Keratinocyte (primary cell): ENCODE data around the gene FEM1B. TPM values are rescaled to one million over a fixed set of nuclear protein-coding genes. Genes with fewer than 3 reads are reported as not detected.

Source experiments
- DNase-seq: peaks from one replicate; pipeline ENCODE4 v3.0.0-alpha.2; 2011; ENCODE audit warnings: low read depth, missing footprints, low spot score
- FAIRE-seq: peaks from 2 replicates; lab custom pipeline; 2011; peaks lifted over from hg19 to GRCh38; lab: Jason Lieb, UNC
- H2AFZ ChIP-seq: 2 replicates; pipeline ENCODE4 v1.6.0; 2012; ENCODE audit warnings: low read length, control low read depth, inconsistent platforms; ENCODE audit not compliant: control insufficient read depth
- H3K27ac ChIP-seq: 2 replicates; pipeline ENCODE4 v1.5.1; 2011; ENCODE audit warnings: low read length; ENCODE audit not compliant: control insufficient read depth, insufficient read depth
- H3K27me3 ChIP-seq: 3 replicates; pipeline ENCODE4 v1.6.0; 2011; ENCODE audit warnings: low read length; ENCODE audit not compliant: control insufficient read depth, insufficient read depth; ENCODE audit errors: extremely low read depth
- H3K36me3 ChIP-seq, 2 experiments: 2 replicates in 1 of 2; 3 replicates in 1 of 2; pipeline ENCODE4 v1.5.1; 2011; ENCODE audit warnings: low read length in 2 of 2, mild to moderate bottlenecking in 1 of 2; ENCODE audit not compliant: control insufficient read depth in 2 of 2, insufficient read depth in 2 of 2; ENCODE audit errors: extremely low read depth in 1 of 2
- H3K4me1 ChIP-seq: 3 replicates; pipeline ENCODE4 v1.5.1; 2011; ENCODE audit warnings: low read length; ENCODE audit not compliant: control insufficient read depth, insufficient read depth; ENCODE audit errors: extremely low read depth
- H3K4me2 ChIP-seq: 3 replicates; pipeline ENCODE4 v1.6.0; 2011; ENCODE audit warnings: low read depth, low read length; ENCODE audit not compliant: control insufficient read depth, insufficient read depth; ENCODE audit errors: extremely low read depth
- H3K4me3 ChIP-seq, 3 experiments: fragments of 200-600 bp in 1 of 3; sonication (generic) in 1 of 3; 2 replicates in 2 of 3; 3 replicates in 1 of 3; pipeline ENCODE4 v1.5.1; 2011 to 2016; ENCODE audit warnings: low read length in 3 of 3, mild to moderate bottlenecking in 3 of 3, control low read depth in 2 of 3, inconsistent platforms in 1 of 3, low read depth in 1 of 3, mixed read lengths in 1 of 3, mixed run types in 1 of 3, moderate library complexity in 1 of 3; ENCODE audit not compliant: control insufficient read depth in 2 of 3, insufficient read depth in 2 of 3; ENCODE audit errors: extremely low read depth in 1 of 3
- H3K79me2 ChIP-seq: 2 replicates; pipeline ENCODE4 v1.6.0; 2012; ENCODE audit warnings: low read length; ENCODE audit not compliant: control insufficient read depth, insufficient read depth
- H3K9ac ChIP-seq: 3 replicates; pipeline ENCODE4 v1.6.0; 2011; ENCODE audit warnings: low read length; ENCODE audit not compliant: control insufficient read depth, insufficient read depth; ENCODE audit errors: extremely low read depth
- H3K9me1 ChIP-seq: 3 replicates; pipeline ENCODE4 v1.6.0; 2011; ENCODE audit warnings: low read length; ENCODE audit not compliant: control insufficient read depth, insufficient read depth; ENCODE audit errors: extremely low read depth
- H3K9me3 ChIP-seq: 2 replicates; pipeline ENCODE4 v1.5.1; 2012; ENCODE audit warnings: low read depth, low read length; ENCODE audit not compliant: control insufficient read depth
- H4K20me1 ChIP-seq: 3 replicates; pipeline ENCODE4 v1.6.0; 2011; ENCODE audit warnings: low read length; ENCODE audit not compliant: control insufficient read depth, insufficient read depth; ENCODE audit errors: extremely low read depth
- CTCF ChIP-seq, 3 experiments: IDR thresholded peaks in 1 of 3; conservative IDR thresholded peaks in 1 of 3; optimal IDR thresholded peaks in 1 of 3; 2 replicates in 2 of 3; 3 replicates in 1 of 3; pipeline versions ENCODE3 to v1.5.1; 2011; ENCODE audit warnings: low read length in 3 of 3, mild to moderate bottlenecking in 3 of 3, moderate library complexity in 2 of 3, control low read depth in 1 of 3, inconsistent platforms in 1 of 3; ENCODE audit not compliant: insufficient read depth in 2 of 3; ENCODE audit errors: extremely low read depth in 1 of 3
- EZH2 ChIP-seq: IDR thresholded peaks from one replicate; pipeline ENCODE4 v1.6.1; 2012; ENCODE audit warnings: inconsistent platforms, mild to moderate bottlenecking, low read length, moderate library complexity
- dilution Hi-C: fragments of 300-500 bp; cut with MboI; formaldehyde crosslinking; loops from one replicate; pipeline ENCODE4 v1.7.0; 2020; ENCODE audit warnings: low sequenced_read_pairs; ENCODE audit not compliant: extremely low pct_ligation_motif_present
- polyA plus RNA-seq, 5 experiments: library from polyadenylated mRNA; depleted of rRNA in 3 of 5; stranded (reverse) in 3 of 5; stranded (forward) in 1 of 5; unstranded in 1 of 5; fragments of >200 nt; gene quantifications; 1 replicate in 1 of 5; 2 replicates in 3 of 5; 3 replicates in 1 of 5; pipeline versions ENCODE4 v1.2.1 to v1.2.3, GENCODE V29; 2011 to 2012; ENCODE audit warnings: missing spikeins in 2 of 5, low read depth in 1 of 5, low replicate concordance in 1 of 5

Gene FEM1B
- polyA plus RNA-seq, 1 donor (not counting 4 experiments of a cell fraction or from before 2014, with no cell fraction given): 92.6 TPM

- H3K9me3 ChIP-seq: no peaks in the 10 kb centered on the region
- H3K36me3 ChIP-seq: no peaks in the 10 kb centered on the region
- no peak overlapping the region for H3K9ac ChIP-seq
- no peak overlapping the region for H2AFZ ChIP-seq
- no peaks in the 10 kb centered on the region for H4K20me1 ChIP-seq
- no peak overlapping the region for H3K27ac ChIP-seq
- no peaks in the 10 kb centered on the region for H3K4me1 ChIP-seq
- no peak overlapping the region for H3K4me3 ChIP-seq
- DNase-seq (no peak), FAIRE-seq (no peak)
- no peaks in the 10 kb centered on the region for H3K9me1 ChIP-seq
- H3K4me2 ChIP-seq: no peak overlapping the region
- peaks cover 18% of the 10 kb centered on the region for H3K27me3 ChIP-seq
- TF ChIP-seq CTCF (optimal IDR thresholded peaks at IDR 0.05 in 1 of 3, IDR thresholded peaks at IDR 0.05 in 1 of 3, conservative IDR thresholded peaks at IDR 0.05 in 1 of 3; ENCODE audit: extremely low read depth in 1 of 3, insufficient read depth in 2 of 3, low read length in 3 of 3) (no peak), EZH2 (no peak)
- dilution Hi-C loops: no loop called here
- no peaks in the 10 kb centered on the region for H3K79me2 ChIP-seq
Observed at GRCh38 chr15:68318008-68318835, 40.7 kb downstream of the FEM1B start.

GRCh38 chr15:68318931-68319909 lies 41.7 kb downstream of the FEM1B start:
- DNase-seq (no peak), FAIRE-seq (no peak)
- TF ChIP-seq EZH2 (no peak), CTCF (optimal IDR thresholded peaks at IDR 0.05 in 1 of 3, IDR thresholded peaks at IDR 0.05 in 1 of 3, conservative IDR thresholded peaks at IDR 0.05 in 1 of 3; ENCODE audit: extremely low read depth in 1 of 3, insufficient read depth in 2 of 3, low read length in 3 of 3) (no peak)
- Histone ChIP-seq H3K9me1 (no peaks in the 10 kb centered on the region), H3K27me3 (peaks cover 10% of the 10 kb centered on the region), H3K4me2 (no peak overlapping the region), H3K79me2 (no peaks in the 10 kb centered on the region), H3K36me3 (no peaks in the 10 kb centered on the region), H3K27ac (no peak overlapping the region), H2AFZ (no peak overlapping the region), H3K4me1 (no peaks in the 10 kb centered on the region), H4K20me1 (no peaks in the 10 kb centered on the region), H3K9ac (no peak overlapping the region), H3K9me3 (no peaks in the 10 kb centered on the region), H3K4me3 (no peak overlapping the region)
- dilution Hi-C loops: no loop called here
